ENCODE measurements around the gene LRFN5. TPM values are rescaled to one million over a fixed set of nuclear protein-coding genes. Genes with fewer than 3 reads are reported as not detected.

LRFN5 gene
- total RNA-seq, 5 donors from 2014 or later (not counting 1 experiment from before 2014, with no cell fraction given), result not detected

- CTCF ChIA-PET, result interaction anchor here in 1 of 2 donors (0.6 to 0.9 kb wide), 2 partner anchors 19 to 93 kb away, joined by 3 to 4 read pairs; no protein-coding TSS in a partner anchor
- no peaks in the 10 kb centered on the region for H3K9me3 ChIP-seq
- H3K4me3 ChIP-seq (ENCODE audit: control insufficient read depth in 1 of 2, extremely low read depth in 1 of 2, low read length in 1 of 2), result no peak overlapping the region
- DNase-seq (no peak), ATAC-seq (replicated peaks in 1 of 4) (no peak)
- Mint-ChIP-seq H3K27me3 (no peaks in the 10 kb centered on the region), H3K4me1 (no peaks in the 10 kb centered on the region), H3K9me3 (no peaks in the 10 kb centered on the region), H3K27ac (no peak overlapping the region), H3K4me3 (no peak overlapping the region), H3K36me3 (no peaks in the 10 kb centered on the region)
- no CpG with 5 or more reads among the region's 2 CpGs for WGBS (ENCODE audit: insufficient coverage)
- H3K27ac ChIP-seq (ENCODE audit: low read length), result no peak overlapping the region
- POLR2A ChIA-PET, result interaction anchor here in 1 of 2 donors (0.6 kb wide), 1 partner anchor 68 kb away, joined by 4 read pairs; no protein-coding TSS in a partner anchor
- no peaks in the 10 kb centered on the region for H3K36me3 ChIP-seq (ENCODE audit: control insufficient read depth in 2 of 2, extremely low read depth in 1 of 2, insufficient read depth in 1 of 2, low read length in 1 of 2)
- no peaks in the 10 kb centered on the region for H3K4me1 ChIP-seq (ENCODE audit: control insufficient read depth in 1 of 2, extremely low read depth in 1 of 2, insufficient read depth in 2 of 2, low read length in 2 of 2)
- H3K27me3 ChIP-seq (replicated peaks in 1 of 2; ENCODE audit: control insufficient read depth in 2 of 2, extremely low read depth in 1 of 2, insufficient read depth in 2 of 2, low read length in 1 of 2), result no peaks in the 10 kb centered on the region
Observed at GRCh38 chr14:41783403-41783802, 176.7 kb downstream of the LRFN5 start.

- H3K27me3 Mint-ChIP-seq, result no peaks in the 10 kb centered on the region
- DNase-seq, result no peak
- H3K27ac Mint-ChIP-seq, result no peak overlapping the region
Observed at GRCh38 chr14:41785696-41786095, 179.0 kb downstream of the LRFN5 start.

GRCh38 chr14:41799817-41800216 is 193.1 kb downstream of the LRFN5 start:
- H3K27me3 Mint-ChIP-seq, result no peaks in the 10 kb centered on the region
- peaks cover 0 to 4% (median 4%) of the 10 kb centered on the region in 3 donors for H3K9me3 Mint-ChIP-seq
- Histone ChIP-seq H3K27me3 (replicated peaks in 1 of 2; ENCODE audit: control insufficient read depth in 2 of 2, extremely low read depth in 1 of 2, insufficient read depth in 2 of 2, low read length in 1 of 2) (no peaks in the 10 kb centered on the region), H3K4me3 (ENCODE audit: control insufficient read depth in 1 of 2, extremely low read depth in 1 of 2, low read length in 1 of 2) (no peak overlapping the region), H3K9me3 (no peaks in the 10 kb centered on the region), H3K4me1 (ENCODE audit: control insufficient read depth in 1 of 2, extremely low read depth in 1 of 2, insufficient read depth in 2 of 2, low read length in 2 of 2) (no peaks in the 10 kb centered on the region), H3K27ac (ENCODE audit: low read length) (no peak overlapping the region), H3K36me3 (ENCODE audit: control insufficient read depth in 2 of 2, extremely low read depth in 1 of 2, insufficient read depth in 1 of 2, low read length in 1 of 2) (no peaks in the 10 kb centered on the region)
- ChIA-PET CTCF (no interaction called here), POLR2A (no interaction called here)
- H3K4me1 Mint-ChIP-seq, result no peaks in the 10 kb centered on the region
- DNase-seq, result no peak
- no CpG with 5 or more reads among the region's 1 CpG for WGBS (ENCODE audit: insufficient coverage)
- no peaks in the 10 kb centered on the region for H3K36me3 Mint-ChIP-seq
- H3K27ac Mint-ChIP-seq, result no peak overlapping the region
- no peak overlapping the region for H3K4me3 Mint-ChIP-seq
- ATAC-seq (replicated peaks in 1 of 4), result no peak

More at GRCh38 chr14:41785696-41786095, 179.0 kb downstream of the LRFN5 start:
- Histone ChIP-seq H3K27ac (ENCODE audit: low read length) (no peak overlapping the region), H3K4me3 (ENCODE audit: control insufficient read depth in 1 of 2, extremely low read depth in 1 of 2, low read length in 1 of 2) (no peak overlapping the region), H3K9me3 (no peaks in the 10 kb centered on the region), H3K27me3 (replicated peaks in 1 of 2; ENCODE audit: control insufficient read depth in 2 of 2, extremely low read depth in 1 of 2, insufficient read depth in 2 of 2, low read length in 1 of 2) (no peaks in the 10 kb centered on the region), H3K4me1 (ENCODE audit: control insufficient read depth in 1 of 2, extremely low read depth in 1 of 2, insufficient read depth in 2 of 2, low read length in 2 of 2) (no peaks in the 10 kb centered on the region), H3K36me3 (ENCODE audit: control insufficient read depth in 2 of 2, extremely low read depth in 1 of 2, insufficient read depth in 1 of 2, low read length in 1 of 2) (no peaks in the 10 kb centered on the region)
- no peak for ATAC-seq (replicated peaks in 1 of 4)
- WGBS (ENCODE audit: insufficient coverage), result 87% methylated on average over 2 of the region's 6 CpGs
- Mint-ChIP-seq H3K9me3 (no peaks in the 10 kb centered on the region), H3K4me1 (no peaks in the 10 kb centered on the region), H3K4me3 (no peak overlapping the region), H3K36me3 (no peaks in the 10 kb centered on the region)
- POLR2A ChIA-PET, result no interaction called here
- CTCF ChIA-PET, result no interaction called here

- Mint-ChIP-seq H3K4me1 (peaks cover 0 to 6% (median 0%) of the 10 kb centered on the region in 3 donors), H3K9me3 (peaks cover 0 to 4% (median 0%) of the 10 kb centered on the region in 3 donors), H3K27me3 (no peaks in the 10 kb centered on the region), H3K36me3 (no peaks in the 10 kb centered on the region), H3K27ac (no peak overlapping the region), H3K4me3 (no peak overlapping the region)
- CTCF ChIA-PET, result interaction anchor here in 1 of 2 donors (0.6 kb wide), 1 partner anchor 564 kb away, joined by 3 read pairs; no protein-coding TSS in a partner anchor
- Histone ChIP-seq H3K4me1 (ENCODE audit: control insufficient read depth in 1 of 2, extremely low read depth in 1 of 2, insufficient read depth in 2 of 2, low read length in 2 of 2) (no peaks in the 10 kb centered on the region), H3K36me3 (ENCODE audit: control insufficient read depth in 2 of 2, extremely low read depth in 1 of 2, insufficient read depth in 1 of 2, low read length in 1 of 2) (no peaks in the 10 kb centered on the region), H3K27ac (ENCODE audit: low read length) (no peak overlapping the region), H3K4me3 (ENCODE audit: control insufficient read depth in 1 of 2, extremely low read depth in 1 of 2, low read length in 1 of 2) (no peak overlapping the region), H3K9me3 (no peaks in the 10 kb centered on the region), H3K27me3 (replicated peaks in 1 of 2; ENCODE audit: control insufficient read depth in 2 of 2, extremely low read depth in 1 of 2, insufficient read depth in 2 of 2, low read length in 1 of 2) (no peaks in the 10 kb centered on the region)
- POLR2A ChIA-PET, result no interaction called here
- no CpG with 5 or more reads among the region's 5 CpGs for WGBS (ENCODE audit: insufficient coverage)
- DNase-seq (no peak), ATAC-seq (replicated peaks in 1 of 4) (no peak)
Observed at GRCh38 chr14:41805633-41806032, 199.0 kb downstream of the LRFN5 start.

- Histone ChIP-seq H3K9me3 (no peaks in the 10 kb centered on the region), H3K27ac (ENCODE audit: low read length) (no peak overlapping the region), H3K36me3 (ENCODE audit: control insufficient read depth in 2 of 2, extremely low read depth in 1 of 2, insufficient read depth in 1 of 2, low read length in 1 of 2) (no peaks in the 10 kb centered on the region), H3K27me3 (replicated peaks in 1 of 2; ENCODE audit: control insufficient read depth in 2 of 2, extremely low read depth in 1 of 2, insufficient read depth in 2 of 2, low read length in 1 of 2) (no peaks in the 10 kb centered on the region), H3K4me3 (ENCODE audit: control insufficient read depth in 1 of 2, extremely low read depth in 1 of 2, low read length in 1 of 2) (no peak overlapping the region), H3K4me1 (ENCODE audit: control insufficient read depth in 1 of 2, extremely low read depth in 1 of 2, insufficient read depth in 2 of 2, low read length in 2 of 2) (no peaks in the 10 kb centered on the region)
- Mint-ChIP-seq H3K36me3 (no peaks in the 10 kb centered on the region), H3K4me3 (no peak overlapping the region), H3K9me3 (peaks cover 0 to 4% (median 0%) of the 10 kb centered on the region in 3 donors), H3K27ac (peak overlapping the region in 1 of 2 donors; percentile 24), H3K4me1 (peaks cover 0 to 6% (median 0%) of the 10 kb centered on the region in 3 donors), H3K27me3 (no peaks in the 10 kb centered on the region)
- ATAC-seq (replicated peaks in 1 of 4), result no peak
- 68% methylated on average over 2 of the region's 5 CpGs for WGBS (ENCODE audit: insufficient coverage)
- POLR2A ChIA-PET, result no interaction called here
- CTCF ChIA-PET, result interaction anchor here in 1 of 2 donors (0.6 kb wide), 1 partner anchor 565 kb away, joined by 3 read pairs; no protein-coding TSS in a partner anchor
- DNase-seq, result no peak
Observed at GRCh38 chr14:41806366-41806975, 199.8 kb downstream of the LRFN5 start.

- H3K9me3 ChIP-seq, result no peaks in the 10 kb centered on the region
- CTCF ChIA-PET, result no interaction called here
- POLR2A ChIA-PET, result no interaction called here
- H3K27ac ChIP-seq (ENCODE audit: low read length), result no peak overlapping the region
- H3K27me3 ChIP-seq (replicated peaks in 1 of 2; ENCODE audit: control insufficient read depth in 2 of 2, extremely low read depth in 1 of 2, insufficient read depth in 2 of 2, low read length in 1 of 2), result no peaks in the 10 kb centered on the region
- Mint-ChIP-seq H3K27me3 (no peaks in the 10 kb centered on the region), H3K36me3 (no peaks in the 10 kb centered on the region), H3K9me3 (no peaks in the 10 kb centered on the region), H3K27ac (no peak overlapping the region), H3K4me3 (no peak overlapping the region), H3K4me1 (peaks cover 0 to 6% (median 0%) of the 10 kb centered on the region in 3 donors)
- H3K36me3 ChIP-seq (ENCODE audit: control insufficient read depth in 2 of 2, extremely low read depth in 1 of 2, insufficient read depth in 1 of 2, low read length in 1 of 2), result no peaks in the 10 kb centered on the region
- ATAC-seq (replicated peaks in 1 of 4) (no peak), DNase-seq (no peak)
- no peak overlapping the region for H3K4me3 ChIP-seq (ENCODE audit: control insufficient read depth in 1 of 2, extremely low read depth in 1 of 2, low read length in 1 of 2)
- no peaks in the 10 kb centered on the region for H3K4me1 ChIP-seq (ENCODE audit: control insufficient read depth in 1 of 2, extremely low read depth in 1 of 2, insufficient read depth in 2 of 2, low read length in 2 of 2)
- WGBS (ENCODE audit: insufficient coverage), result no CpG with 5 or more reads among the region's 1 CpG
Observed at GRCh38 chr14:41810362-41810761, 203.7 kb downstream of the LRFN5 start.

All from T-cell (primary cell).